ENCODE measurements around the gene C3orf33.

GRCh38 chr3:155766206-155766605 lies 39.9 kb downstream of the C3orf33 start:
- no peak for TF ChIP-seq CTCF (IDR thresholded peaks at IDR 0.05; ENCODE audit: control extremely low read depth in 1 of 3, insufficient read depth in 1 of 3, low read depth in 1 of 3, low read length in 3 of 3)
- no peak for TF ChIP-seq EP300 (IDR thresholded peaks at IDR 0.05; ENCODE audit: borderline replicate concordance in 1 of 2, low read depth in 2 of 2, low read length in 2 of 2)
- TF ChIP-seq POLR2A (IDR thresholded peaks at IDR 0.05; ENCODE audit: control extremely low read depth in 1 of 2, low read depth in 2 of 2, low read length in 2 of 2), result no peak
- TF ChIP-seq EZH2 (IDR thresholded peaks at IDR 0.05; ENCODE audit: low read depth, low read length, severe bottlenecking), result no peak
- no peak for TF ChIP-seq HDAC6 (IDR thresholded peaks at IDR 0.05; ENCODE audit: low read depth, low read length)
- TF ChIP-seq POLR2AphosphoS5 (IDR thresholded peaks at IDR 0.05; ENCODE audit: low read depth, low read length), result no peak

Data from H1 (cell line).